PC-3 (cell line): ENCODE measurements around the gene KIAA0930.

ENCODE experiments used
- EZH2 ChIP-seq: fragments of 300-600 bp; sonication (generic); IDR thresholded peaks from one replicate; pipeline ENCODE4 v1.6.1; 2017; ENCODE audit warnings: antibody characterized with exemption, mild to moderate bottlenecking, low read length; ENCODE audit not compliant: unreplicated experiment
- EZH2phosphoT487 ChIP-seq: fragments of 300-600 bp; sonication (generic); IDR thresholded peaks from 2 replicates; pipeline ENCODE4 v1.6.1; 2018; ENCODE audit warnings: mild to moderate bottlenecking, antibody characterized with exemption, low read length, borderline replicate concordance
- TF ChIP-seq, protein P1 (sequence below): fragments of 300-600 bp; sonication (generic); conservative IDR thresholded peaks from 2 replicates; pipeline ENCODE4 v1.5.1; 2017; ENCODE audit warnings: antibody characterized with exemption, low read depth, mild to moderate bottlenecking, low read length

DNA sequence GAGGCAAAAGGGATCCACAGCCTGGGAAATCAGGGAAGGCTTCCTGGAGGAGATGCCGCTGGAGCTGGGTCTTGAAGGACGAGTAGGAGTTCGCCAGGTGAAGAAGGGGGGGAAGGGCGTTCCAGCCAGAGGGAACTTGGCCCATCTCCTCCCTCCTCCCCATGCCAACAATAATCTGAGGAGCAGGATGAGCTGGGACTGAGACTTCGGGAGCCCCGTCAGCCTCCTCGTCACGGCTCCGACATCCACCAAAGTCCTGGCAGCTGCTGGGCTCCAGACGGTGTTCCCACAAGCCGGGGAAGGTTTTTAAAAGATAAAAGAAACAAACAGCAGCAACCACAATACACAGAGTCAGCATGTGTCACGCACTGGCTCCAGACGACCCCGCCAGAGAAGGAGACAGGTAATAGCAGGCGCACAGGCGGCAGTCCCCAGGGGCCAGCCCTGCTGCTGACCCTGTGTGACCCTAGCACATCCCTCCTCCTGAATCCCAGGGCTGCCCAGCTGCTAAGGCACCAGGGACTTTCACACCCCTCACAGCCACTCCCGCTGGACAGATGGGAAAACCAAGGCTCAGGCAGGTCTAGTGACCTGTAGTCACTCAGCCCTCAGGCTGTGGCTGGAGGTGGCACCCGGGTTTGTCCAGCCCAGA lies 39.7 kb downstream of the KIAA0930 start:
- TF ChIP-seq, protein P1, sequence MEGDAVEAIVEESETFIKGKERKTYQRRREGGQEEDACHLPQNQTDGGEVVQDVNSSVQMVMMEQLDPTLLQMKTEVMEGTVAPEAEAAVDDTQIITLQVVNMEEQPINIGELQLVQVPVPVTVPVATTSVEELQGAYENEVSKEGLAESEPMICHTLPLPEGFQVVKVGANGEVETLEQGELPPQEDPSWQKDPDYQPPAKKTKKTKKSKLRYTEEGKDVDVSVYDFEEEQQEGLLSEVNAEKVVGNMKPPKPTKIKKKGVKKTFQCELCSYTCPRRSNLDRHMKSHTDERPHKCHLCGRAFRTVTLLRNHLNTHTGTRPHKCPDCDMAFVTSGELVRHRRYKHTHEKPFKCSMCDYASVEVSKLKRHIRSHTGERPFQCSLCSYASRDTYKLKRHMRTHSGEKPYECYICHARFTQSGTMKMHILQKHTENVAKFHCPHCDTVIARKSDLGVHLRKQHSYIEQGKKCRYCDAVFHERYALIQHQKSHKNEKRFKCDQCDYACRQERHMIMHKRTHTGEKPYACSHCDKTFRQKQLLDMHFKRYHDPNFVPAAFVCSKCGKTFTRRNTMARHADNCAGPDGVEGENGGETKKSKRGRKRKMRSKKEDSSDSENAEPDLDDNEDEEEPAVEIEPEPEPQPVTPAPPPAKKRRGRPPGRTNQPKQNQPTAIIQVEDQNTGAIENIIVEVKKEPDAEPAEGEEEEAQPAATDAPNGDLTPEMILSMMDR = no peak
- TF ChIP-seq EZH2 (no peak), EZH2phosphoT487 (no peak)
